ENCODE data around the gene DENND5B.

DENND5B gene

GRCh38 chr12:31631023-31631724 lies 40.2 kb upstream of the DENND5B start:
- H3K79me2 ChIP-seq (ENCODE audit: control insufficient read depth, insufficient read depth, low read length, poor library complexity): no peaks in the 10 kb centered on the region
- no peak overlapping the region for H3K4ac ChIP-seq (ENCODE audit: low read depth, low read length)
- no peak overlapping the region for H2BK120ac ChIP-seq (ENCODE audit: insufficient read depth, low read length, poor library complexity)
- no peak overlapping the region for H4K8ac ChIP-seq (ENCODE audit: low read depth, low read length)
- H3K36me3 ChIP-seq (ENCODE audit: control insufficient read depth in 1 of 2, insufficient read depth in 2 of 2, low read length in 2 of 2): no peaks in the 10 kb centered on the region
- H3K4me1 ChIP-seq (ENCODE audit: control insufficient read depth in 1 of 2, insufficient read depth in 2 of 2, low read length in 2 of 2): no peaks in the 10 kb centered on the region
- whole genome bisulfite sequencing (ENCODE audit: extremely low coverage, insufficient coverage, insufficient read length): no CpG with 5 or more reads among the region's 6 CpGs
- no peak overlapping the region for H3K4me3 ChIP-seq (ENCODE audit: low read depth, low read length)
- H2AK5ac ChIP-seq (ENCODE audit: low read length): no peak overlapping the region
- no peak overlapping the region for H3K9ac ChIP-seq (ENCODE audit: low read length)
- H3K18ac ChIP-seq (ENCODE audit: low read length): no peak overlapping the region
- no peak overlapping the region for H4K91ac ChIP-seq (ENCODE audit: low read depth, low read length)
- no peak overlapping the region for H3K23ac ChIP-seq (ENCODE audit: low read length)
- H3K27ac ChIP-seq (ENCODE audit: low read depth, low read length): no peak overlapping the region
- H3K14ac ChIP-seq (ENCODE audit: low read length): no peak overlapping the region
- DNase-seq: no peak
- H4K12ac ChIP-seq (ENCODE audit: low read depth, low read length): no peak overlapping the region
- no peak overlapping the region for H2BK12ac ChIP-seq (ENCODE audit: low read length)
- H3K9me3 ChIP-seq (ENCODE audit: insufficient read depth, low read depth, low read length): no peaks in the 10 kb centered on the region
- no peaks in the 10 kb centered on the region for H3K27me3 ChIP-seq (ENCODE audit: insufficient read depth, low read length)
- H2BK5ac ChIP-seq (ENCODE audit: low read depth, low read length, poor library complexity): no peak overlapping the region
- no peaks in the 10 kb centered on the region for H3K79me1 ChIP-seq (ENCODE audit: low read length)
- H2AFZ ChIP-seq (ENCODE audit: insufficient read depth, low read length, poor library complexity): no peak overlapping the region
- H3K4me2 ChIP-seq (ENCODE audit: low read length): no peak overlapping the region

- DNase-seq: no peak
- Histone ChIP-seq H3K9ac (ENCODE audit: low read length) (no peak overlapping the region), H3K9me3 (ENCODE audit: insufficient read depth, low read depth, low read length) (no peaks in the 10 kb centered on the region), H3K14ac (ENCODE audit: low read length) (no peak overlapping the region), H2AFZ (ENCODE audit: insufficient read depth, low read length, poor library complexity) (no peak overlapping the region), H3K79me1 (ENCODE audit: low read length) (no peaks in the 10 kb centered on the region), H3K79me2 (ENCODE audit: control insufficient read depth, insufficient read depth, low read length, poor library complexity) (no peaks in the 10 kb centered on the region), H2BK120ac (ENCODE audit: insufficient read depth, low read length, poor library complexity) (no peak overlapping the region), H3K4me1 (ENCODE audit: control insufficient read depth in 1 of 2, insufficient read depth in 2 of 2, low read length in 2 of 2) (no peaks in the 10 kb centered on the region), H3K4me2 (ENCODE audit: low read length) (no peak overlapping the region), H3K23ac (ENCODE audit: low read length) (no peak overlapping the region), H2BK5ac (ENCODE audit: low read depth, low read length, poor library complexity) (no peak overlapping the region), H4K91ac (ENCODE audit: low read depth, low read length) (no peak overlapping the region), H4K8ac (ENCODE audit: low read depth, low read length) (no peak overlapping the region), H3K4ac (ENCODE audit: low read depth, low read length) (no peak overlapping the region), H3K36me3 (ENCODE audit: control insufficient read depth in 1 of 2, insufficient read depth in 2 of 2, low read length in 2 of 2) (no peaks in the 10 kb centered on the region), H4K12ac (ENCODE audit: low read depth, low read length) (no peak overlapping the region), H3K27me3 (ENCODE audit: insufficient read depth, low read length) (no peaks in the 10 kb centered on the region), H2AK5ac (ENCODE audit: low read length) (no peak overlapping the region), H3K27ac (ENCODE audit: low read depth, low read length) (no peak overlapping the region), H3K4me3 (ENCODE audit: low read depth, low read length) (no peak overlapping the region), H3K18ac (ENCODE audit: low read length) (no peak overlapping the region), H2BK12ac (ENCODE audit: low read length) (no peak overlapping the region)
- WGBS (ENCODE audit: extremely low coverage, insufficient coverage, insufficient read length): no CpG with 5 or more reads among the region's 16 CpGs
These were observed 39.1 kb upstream of the DENND5B start for GRCh38 chr12:31629756-31630732.

- H4K8ac ChIP-seq (ENCODE audit: low read depth, low read length): no peak overlapping the region
- no peak for DNase-seq
- H2AFZ ChIP-seq (ENCODE audit: insufficient read depth, low read length, poor library complexity): no peak overlapping the region
- no peak overlapping the region for H3K27ac ChIP-seq (ENCODE audit: low read depth, low read length)
- no peak overlapping the region for H2AK5ac ChIP-seq (ENCODE audit: low read length)
- H3K27me3 ChIP-seq (ENCODE audit: insufficient read depth, low read length): no peaks in the 10 kb centered on the region
- H3K23ac ChIP-seq (ENCODE audit: low read length): no peak overlapping the region
- H3K14ac ChIP-seq (ENCODE audit: low read length): no peak overlapping the region
- H3K36me3 ChIP-seq (ENCODE audit: control insufficient read depth in 1 of 2, insufficient read depth in 2 of 2, low read length in 2 of 2): no peaks in the 10 kb centered on the region
- no peak overlapping the region for H4K12ac ChIP-seq (ENCODE audit: low read depth, low read length)
- no peak overlapping the region for H4K91ac ChIP-seq (ENCODE audit: low read depth, low read length)
- no peak overlapping the region for H3K4me2 ChIP-seq (ENCODE audit: low read length)
- H3K9me3 ChIP-seq (ENCODE audit: insufficient read depth, low read depth, low read length): no peaks in the 10 kb centered on the region
- no peak overlapping the region for H2BK5ac ChIP-seq (ENCODE audit: low read depth, low read length, poor library complexity)
- no peak overlapping the region for H2BK12ac ChIP-seq (ENCODE audit: low read length)
- H3K79me1 ChIP-seq (ENCODE audit: low read length): no peaks in the 10 kb centered on the region
- H2BK120ac ChIP-seq (ENCODE audit: insufficient read depth, low read length, poor library complexity): no peak overlapping the region
- no peak overlapping the region for H3K9ac ChIP-seq (ENCODE audit: low read length)
- no peak overlapping the region for H3K4ac ChIP-seq (ENCODE audit: low read depth, low read length)
- no CpG with 5 or more reads among the region's 5 CpGs for WGBS (ENCODE audit: extremely low coverage, insufficient coverage, insufficient read length)
- no peaks in the 10 kb centered on the region for H3K4me1 ChIP-seq (ENCODE audit: control insufficient read depth in 1 of 2, insufficient read depth in 2 of 2, low read length in 2 of 2)
- no peak overlapping the region for H3K4me3 ChIP-seq (ENCODE audit: low read depth, low read length)
- H3K79me2 ChIP-seq (ENCODE audit: control insufficient read depth, insufficient read depth, low read length, poor library complexity): no peaks in the 10 kb centered on the region
- H3K18ac ChIP-seq (ENCODE audit: low read length): no peak overlapping the region
These were observed 36.6 kb upstream of the DENND5B start for GRCh38 chr12:31627456-31628054.

- Histone ChIP-seq H4K8ac (ENCODE audit: low read depth, low read length) (no peak overlapping the region), H3K27ac (ENCODE audit: low read depth, low read length) (no peak overlapping the region), H2BK120ac (ENCODE audit: insufficient read depth, low read length, poor library complexity) (no peak overlapping the region), H3K23ac (ENCODE audit: low read length) (no peak overlapping the region), H3K9ac (ENCODE audit: low read length) (no peak overlapping the region), H3K79me1 (ENCODE audit: low read length) (no peaks in the 10 kb centered on the region), H3K4me1 (ENCODE audit: control insufficient read depth in 1 of 2, insufficient read depth in 2 of 2, low read length in 2 of 2) (no peaks in the 10 kb centered on the region), H3K4me3 (ENCODE audit: low read depth, low read length) (no peak overlapping the region), H3K4ac (ENCODE audit: low read depth, low read length) (no peak overlapping the region), H2AFZ (ENCODE audit: insufficient read depth, low read length, poor library complexity) (no peak overlapping the region), H3K79me2 (ENCODE audit: control insufficient read depth, insufficient read depth, low read length, poor library complexity) (no peaks in the 10 kb centered on the region), H4K12ac (ENCODE audit: low read depth, low read length) (no peak overlapping the region), H3K18ac (ENCODE audit: low read length) (no peak overlapping the region), H3K36me3 (ENCODE audit: control insufficient read depth in 1 of 2, insufficient read depth in 2 of 2, low read length in 2 of 2) (no peaks in the 10 kb centered on the region), H3K4me2 (ENCODE audit: low read length) (no peak overlapping the region), H2AK5ac (ENCODE audit: low read length) (no peak overlapping the region), H2BK5ac (ENCODE audit: low read depth, low read length, poor library complexity) (no peak overlapping the region), H3K27me3 (ENCODE audit: insufficient read depth, low read length) (no peaks in the 10 kb centered on the region), H3K14ac (ENCODE audit: low read length) (no peak overlapping the region), H4K91ac (ENCODE audit: low read depth, low read length) (no peak overlapping the region), H3K9me3 (ENCODE audit: insufficient read depth, low read depth, low read length) (no peaks in the 10 kb centered on the region), H2BK12ac (ENCODE audit: low read length) (no peak overlapping the region)
- WGBS (ENCODE audit: extremely low coverage, insufficient coverage, insufficient read length): no CpG with 5 or more reads among the region's 7 CpGs
- DNase-seq: no peak
These were observed 35.5 kb upstream of the DENND5B start for GRCh38 chr12:31626270-31626995.
